ES-I3 (cell line): ENCODE measurements around the gene CPSF4.
"Not testable (repeated sequence)": the region's sequence is repeated elsewhere in the genome, so short reads cannot be mapped to it uniquely, and the experiment has no call there.

ENCODE experiments used
- H3K36me3 ChIP-seq: 2 replicates; pipeline ENCODE4 v1.6.1; 2013; ENCODE audit warnings: mild to moderate bottlenecking, low read length, control low read depth, moderate library complexity; ENCODE audit not compliant: insufficient read depth
- H3K4me1 ChIP-seq: 2 replicates; pipeline ENCODE4 v1.6.1; 2013; ENCODE audit warnings: mild to moderate bottlenecking, control low read depth, low read length; ENCODE audit not compliant: insufficient read depth
- H3K9ac ChIP-seq: 2 replicates; pipeline ENCODE4 v1.6.1; 2013; ENCODE audit warnings: low read depth, mild to moderate bottlenecking, low read length, moderate library complexity
- H3K9me3 ChIP-seq: 2 replicates; pipeline ENCODE4 v1.6.1; 2013; ENCODE audit warnings: mild to moderate bottlenecking, low read length, moderate library complexity; ENCODE audit not compliant: control insufficient read depth, insufficient read depth

Gene CPSF4

DNA sequence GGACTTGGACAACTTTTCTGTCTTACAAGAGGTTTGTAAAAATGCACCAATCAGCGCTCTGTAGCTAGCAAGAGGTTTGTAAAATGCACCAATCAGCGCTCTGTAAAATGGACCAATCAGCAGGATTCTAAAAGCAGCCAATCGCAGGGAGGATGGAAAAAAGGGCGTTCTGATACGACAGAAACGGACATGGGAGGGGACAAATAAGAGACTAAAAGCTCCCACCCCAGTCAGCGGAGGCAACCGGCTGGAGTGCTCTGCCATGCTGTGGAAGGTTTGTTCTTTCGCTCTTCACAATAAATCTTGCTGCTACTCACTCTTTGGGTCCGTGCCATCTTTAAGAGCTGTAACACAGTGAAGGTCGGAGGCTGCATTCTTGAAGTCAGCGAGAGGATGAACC, 62.5 kb downstream of the CPSF4 start:
- H3K36me3 ChIP-seq, H3K9me3 ChIP-seq, H3K4me1 ChIP-seq: not testable (repeated sequence)
- peak overlapping the region; percentile 81; the same call in 1 of the 2 replicates for H3K9ac ChIP-seq

DNA sequence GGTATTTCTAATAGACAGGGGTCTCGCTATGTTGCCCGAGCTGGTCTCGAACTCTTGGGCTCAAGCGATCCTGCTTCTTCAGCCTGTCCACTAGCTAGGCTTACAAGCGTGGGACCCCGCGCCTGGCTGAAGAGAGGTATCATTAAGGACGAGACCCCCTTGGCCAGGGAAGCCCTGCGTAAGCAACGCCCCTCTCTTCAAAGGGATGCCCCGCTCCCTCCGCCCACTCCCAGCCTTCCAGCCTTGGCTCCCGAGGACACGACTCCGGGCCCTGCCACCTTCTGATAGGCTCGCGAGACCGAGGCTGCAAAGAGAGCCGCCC, 65.5 kb downstream of the CPSF4 start:
- Histone ChIP-seq H3K9me3 (no peaks in the 10 kb centered on the region), H3K9ac (peak overlapping the region; percentile 91; the same call in 1 of the 2 replicates), H3K4me1 (no peaks in the 10 kb centered on the region), H3K36me3 (no peaks in the 10 kb centered on the region)

DNA sequence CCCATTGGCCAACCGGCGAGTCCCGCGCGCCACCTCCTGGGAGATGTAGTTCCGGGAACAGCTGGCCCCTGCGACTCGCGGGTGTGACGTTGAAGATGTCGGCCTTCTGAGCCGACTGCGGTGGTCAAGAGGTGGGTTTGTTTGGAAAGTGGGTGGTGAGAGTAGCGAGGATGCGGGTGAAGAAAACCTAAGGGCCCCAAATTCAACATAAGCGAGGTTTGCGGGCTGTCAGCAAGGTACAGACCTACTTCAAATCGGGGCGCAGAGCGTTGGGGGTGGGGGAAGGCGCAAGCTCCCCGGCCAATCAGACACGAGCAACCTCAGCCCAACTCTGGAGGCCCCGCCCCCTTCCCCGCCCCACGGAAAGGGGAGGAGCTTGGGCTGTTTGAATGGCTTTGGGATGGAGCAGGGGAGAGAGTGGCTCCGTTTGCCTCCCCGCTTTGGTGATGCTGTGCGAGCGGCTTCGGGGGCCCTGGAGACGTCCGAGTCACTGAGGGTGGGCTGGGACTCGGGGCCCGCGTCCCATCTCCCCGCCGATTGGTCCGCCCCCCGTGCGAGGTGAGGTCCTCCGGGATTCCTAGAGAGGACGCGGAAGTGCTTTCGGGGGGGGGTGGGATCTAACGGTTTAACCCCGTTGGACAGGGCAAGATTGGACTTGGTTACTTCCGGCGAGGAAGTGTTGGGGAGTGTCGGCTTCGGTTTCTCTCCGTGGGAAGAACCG, 66.0 kb downstream of the CPSF4 start, which contains the start of gene ZKSCAN5:
ZKSCAN5 (plus strand) TSS at position 60 of the 721 bp plus-strand sequence. CDS start 1,383 bp downstream, outside the sequence.
- peak within 1 kb of the TSS; percentile 91 for H3K9ac ChIP-seq
- no peaks in the 10 kb centered on the region for H3K36me3 ChIP-seq
- no peaks in the 10 kb centered on the region for H3K9me3 ChIP-seq
- no peaks in the 10 kb centered on the region for H3K4me1 ChIP-seq

DNA sequence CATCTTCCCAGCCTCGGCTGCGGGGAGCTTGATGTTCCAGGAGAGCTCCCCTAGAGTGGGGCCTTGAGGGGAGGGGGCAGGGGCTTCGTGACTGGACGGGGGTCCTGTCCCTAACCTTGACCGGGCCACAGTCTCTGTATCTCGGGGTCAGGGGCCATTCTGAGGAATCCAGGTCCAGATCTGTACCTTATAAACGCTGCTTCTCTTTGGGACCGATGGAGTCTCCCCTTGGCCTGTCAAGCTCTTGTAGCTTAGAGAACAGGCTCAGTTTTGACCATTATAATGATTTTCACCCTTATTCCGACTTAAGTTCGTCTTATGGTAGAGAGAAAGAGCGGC, 66.5 kb downstream of the CPSF4 start:
- no peaks in the 10 kb centered on the region for H3K4me1 ChIP-seq
- no peaks in the 10 kb centered on the region for H3K36me3 ChIP-seq
- no peaks in the 10 kb centered on the region for H3K9me3 ChIP-seq
- peak overlapping the region; percentile 91 for H3K9ac ChIP-seq
